K562 (cell line): ENCODE measurements around the gene CELA3A. TPM values are rescaled to one million over a fixed set of nuclear protein-coding genes. Genes with fewer than 3 reads are reported as not detected.

Source experiments
- BMI1 ChIP-seq: fragments of 150-350 bp; IDR thresholded peaks from 2 replicates; pipeline ENCODE4 v1.6.1; 2014; ENCODE audit warnings: low read length
- CHD4 ChIP-seq: fragments of 200-600 bp; sonication (generic); IDR thresholded peaks from 3 replicates; pipeline ENCODE4 v1.6.1; 2012; ENCODE audit warnings: low read depth, mild to moderate bottlenecking, mixed read lengths, low read length, inconsistent platforms; ENCODE audit not compliant: insufficient read depth, insufficient replicate concordance, poor library complexity, severe bottlenecking
- ESRRA ChIP-seq: fragments of 450-650 bp; IDR thresholded peaks from 2 replicates; pipeline ENCODE4 v1.6.1; 2014; ENCODE audit warnings: low read depth, mild to moderate bottlenecking, moderate library complexity, borderline replicate concordance
- GTF2A2 ChIP-seq: IDR thresholded peaks from 2 replicates; pipeline ENCODE4 v1.6.1; 2016; ENCODE audit warnings: mild to moderate bottlenecking, missing genetic modification characterization, missing compliant biosample characterization
- HIVEP1 ChIP-seq: fragments of 250-450 bp; sonication (Bioruptor Pico); IDR thresholded peaks from 2 replicates; pipeline ENCODE4 v1.4.0; 2020; ENCODE audit warnings: mild to moderate bottlenecking
- MTF1 ChIP-seq: fragments of 250-450 bp; sonication (Bioruptor Pico); IDR thresholded peaks from 2 replicates; pipeline ENCODE4 v1.9.0; 2021; ENCODE audit warnings: moderate library complexity, mild to moderate bottlenecking, inconsistent platforms, borderline replicate concordance
- RBM22 ChIP-seq: fragments of 200-400 bp; formaldehyde crosslinking; IDR thresholded peaks from 2 replicates; pipeline ENCODE4 v1.6.1; 2018; ENCODE audit warnings: low read length, low read depth; ENCODE audit not compliant: poor library complexity, severe bottlenecking
- ZNF140 ChIP-seq: fragments of 250-450 bp; sonication (Bioruptor Pico); IDR thresholded peaks from 2 replicates; pipeline ENCODE4 v1.8.0; 2021; ENCODE audit warnings: moderate library complexity, mild to moderate bottlenecking, inconsistent platforms
- ZNF3 ChIP-seq: fragments of 250-450 bp; sonication (Bioruptor Pico); IDR thresholded peaks from 2 replicates; pipeline ENCODE4 v1.5.0; 2021; ENCODE audit warnings: mild to moderate bottlenecking, moderate library complexity
- polyA plus RNA-seq, 8 experiments: library from polyadenylated mRNA; depleted of rRNA in 4 of 8; stranded (reverse) in 5 of 8; unstranded in 3 of 8; fragments of >200 nt; fragmentation: Nextera tagmentation in 2 of 8; fragmentation: Illumina TruSeq in 1 of 8; extraction: Ambion mirVana in 2 of 8; extraction: Trizol in 1 of 8; gene quantifications; 2 replicates each; pipeline versions ENCODE4 v1.2.1 to v1.2.3, GENCODE V29; 2011 to 2014; ENCODE audit warnings: inconsistent platforms in 1 of 8, missing spikeins in 1 of 8
- total RNA-seq, 7 experiments: library from RNA; depleted of rRNA in 6 of 7; stranded (reverse); fragments of >200 nt in 6 of 7; fragmentation: Illumina TruSeq in 2 of 7; extraction: Trizol in 2 of 7; gene quantifications; 2 replicates each; pipeline versions ENCODE4 v1.2.1 to v1.2.3, GENCODE V29; 2011 to 2021; ENCODE audit warnings: low replicate concordance in 1 of 7
- TF ChIP-seq, protein P1 (sequence below): sonication (generic); formaldehyde crosslinking; IDR thresholded peaks from 2 replicates; pipeline ENCODE4 v1.8.1; 2023; ENCODE audit warnings: mild to moderate bottlenecking, missing genetic modification reagents
- TF ChIP-seq, protein P2 (sequence below): sonication (generic); IDR thresholded peaks from 2 replicates; pipeline ENCODE4 v1.6.1; 2016
- TF ChIP-seq, protein P3 (sequence below): sonication (generic); formaldehyde crosslinking; IDR thresholded peaks from 2 replicates; pipeline ENCODE4 v1.8.0; 2022; ENCODE audit warnings: mild to moderate bottlenecking, missing genetic modification reagents
- TF ChIP-seq, protein P4 (sequence below): fragments of 450-650 bp; formaldehyde crosslinking; IDR thresholded peaks from 2 replicates; pipeline ENCODE4 v1.4.0; 2020; ENCODE audit warnings: mild to moderate bottlenecking, moderate library complexity
- TF ChIP-seq, protein P5 (sequence below): sonication (generic); formaldehyde crosslinking; IDR thresholded peaks from 2 replicates; pipeline ENCODE4 v1.8.0; 2022; ENCODE audit warnings: mild to moderate bottlenecking, missing genetic modification reagents
- TF ChIP-seq, protein P6 (sequence below): fragments of 250-450 bp; sonication (Bioruptor Pico); IDR thresholded peaks from 2 replicates; pipeline ENCODE4 v1.4.0; 2020; ENCODE audit warnings: mild to moderate bottlenecking, moderate library complexity
- TF ChIP-seq, protein P7 (sequence below): fragments of 450-650 bp; IDR thresholded peaks from 2 replicates; pipeline ENCODE4 v1.6.1; 2016; ENCODE audit warnings: low read depth, mild to moderate bottlenecking, moderate library complexity

The CELA3A gene
- total and polyA plus RNA-seq, 9 of the 15 experiments (the other 6 are each of a cell fraction or from before 2014, with no cell fraction given): 5.4 TPM; not detected in 8

DNA sequence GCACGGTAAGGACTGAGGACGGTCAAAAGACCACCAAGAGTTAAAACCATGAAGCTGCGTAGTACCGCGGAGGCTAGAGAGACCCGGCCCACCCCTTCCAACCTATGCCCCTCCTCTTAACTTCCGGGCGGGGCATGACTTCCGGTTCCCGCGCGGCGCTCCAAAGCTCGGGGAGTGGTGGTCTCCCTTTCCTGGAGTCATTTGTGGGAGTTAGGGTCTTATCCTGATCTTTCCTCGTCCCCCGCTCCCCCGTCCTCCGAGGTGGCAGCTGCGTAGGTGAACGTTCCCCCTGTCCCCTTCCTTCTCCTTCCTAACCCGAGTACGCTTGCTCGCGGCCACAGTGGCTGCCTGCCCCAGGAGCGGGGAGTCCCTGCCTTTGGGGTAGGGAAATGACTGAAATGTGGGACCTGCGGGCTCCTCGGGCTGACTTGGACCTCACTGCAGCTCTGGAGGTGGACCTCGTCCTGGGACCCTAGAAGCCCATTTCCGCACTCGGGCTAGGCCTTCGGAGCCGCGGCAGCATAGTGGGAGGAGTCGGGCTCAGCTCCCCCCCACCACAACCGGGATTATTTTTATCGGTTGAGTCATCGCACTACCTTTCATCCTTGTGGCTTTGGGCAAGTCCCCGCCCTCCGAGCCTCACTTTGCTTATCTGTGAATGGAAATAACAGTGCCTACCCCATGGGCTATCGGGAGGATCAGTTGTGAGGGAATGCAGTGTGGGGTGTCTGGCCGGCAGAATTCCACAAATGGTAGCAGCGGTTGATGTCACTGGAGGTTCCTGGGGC, 24.1 kb downstream of the CELA3A start (continued):
- no peak for TF ChIP-seq BMI1
- TF ChIP-seq, protein P1, sequence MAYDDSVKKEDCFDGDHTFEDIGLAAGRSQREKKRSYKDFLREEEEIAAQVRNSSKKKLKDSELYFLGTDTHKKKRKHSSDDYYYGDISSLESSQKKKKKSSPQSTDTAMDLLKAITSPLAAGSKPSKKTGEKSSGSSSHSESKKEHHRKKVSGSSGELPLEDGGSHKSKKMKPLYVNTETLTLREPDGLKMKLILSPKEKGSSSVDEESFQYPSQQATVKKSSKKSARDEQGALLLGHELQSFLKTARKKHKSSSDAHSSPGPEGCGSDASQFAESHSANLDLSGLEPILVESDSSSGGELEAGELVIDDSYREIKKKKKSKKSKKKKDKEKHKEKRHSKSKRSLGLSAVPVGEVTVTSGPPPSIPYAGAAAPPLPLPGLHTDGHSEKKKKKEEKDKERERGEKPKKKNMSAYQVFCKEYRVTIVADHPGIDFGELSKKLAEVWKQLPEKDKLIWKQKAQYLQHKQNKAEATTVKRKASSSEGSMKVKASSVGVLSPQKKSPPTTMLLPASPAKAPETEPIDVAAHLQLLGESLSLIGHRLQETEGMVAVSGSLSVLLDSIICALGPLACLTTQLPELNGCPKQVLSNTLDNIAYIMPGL (CRISPR knock-in tag): peak; percentile 91
- TF ChIP-seq, protein P2, sequence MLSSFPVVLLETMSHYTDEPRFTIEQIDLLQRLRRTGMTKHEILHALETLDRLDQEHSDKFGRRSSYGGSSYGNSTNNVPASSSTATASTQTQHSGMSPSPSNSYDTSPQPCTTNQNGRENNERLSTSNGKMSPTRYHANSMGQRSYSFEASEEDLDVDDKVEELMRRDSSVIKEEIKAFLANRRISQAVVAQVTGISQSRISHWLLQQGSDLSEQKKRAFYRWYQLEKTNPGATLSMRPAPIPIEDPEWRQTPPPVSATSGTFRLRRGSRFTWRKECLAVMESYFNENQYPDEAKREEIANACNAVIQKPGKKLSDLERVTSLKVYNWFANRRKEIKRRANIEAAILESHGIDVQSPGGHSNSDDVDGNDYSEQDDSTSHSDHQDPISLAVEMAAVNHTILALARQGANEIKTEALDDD: peak; percentile 64; the same call in 1 of the 2 replicates
- TF ChIP-seq, protein P3, sequence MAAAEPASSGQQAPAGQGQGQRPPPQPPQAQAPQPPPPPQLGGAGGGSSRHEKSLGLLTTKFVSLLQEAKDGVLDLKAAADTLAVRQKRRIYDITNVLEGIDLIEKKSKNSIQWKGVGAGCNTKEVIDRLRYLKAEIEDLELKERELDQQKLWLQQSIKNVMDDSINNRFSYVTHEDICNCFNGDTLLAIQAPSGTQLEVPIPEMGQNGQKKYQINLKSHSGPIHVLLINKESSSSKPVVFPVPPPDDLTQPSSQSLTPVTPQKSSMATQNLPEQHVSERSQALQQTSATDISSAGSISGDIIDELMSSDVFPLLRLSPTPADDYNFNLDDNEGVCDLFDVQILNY (CRISPR knock-in tag): 0 out of 2 replicates have a peak, but pooled peaks have one; percentile 40
- no peak for TF ChIP-seq ZNF3 (CRISPR knock-in tag)
- TF ChIP-seq RBM22: peak; percentile 68
- TF ChIP-seq, protein P4, sequence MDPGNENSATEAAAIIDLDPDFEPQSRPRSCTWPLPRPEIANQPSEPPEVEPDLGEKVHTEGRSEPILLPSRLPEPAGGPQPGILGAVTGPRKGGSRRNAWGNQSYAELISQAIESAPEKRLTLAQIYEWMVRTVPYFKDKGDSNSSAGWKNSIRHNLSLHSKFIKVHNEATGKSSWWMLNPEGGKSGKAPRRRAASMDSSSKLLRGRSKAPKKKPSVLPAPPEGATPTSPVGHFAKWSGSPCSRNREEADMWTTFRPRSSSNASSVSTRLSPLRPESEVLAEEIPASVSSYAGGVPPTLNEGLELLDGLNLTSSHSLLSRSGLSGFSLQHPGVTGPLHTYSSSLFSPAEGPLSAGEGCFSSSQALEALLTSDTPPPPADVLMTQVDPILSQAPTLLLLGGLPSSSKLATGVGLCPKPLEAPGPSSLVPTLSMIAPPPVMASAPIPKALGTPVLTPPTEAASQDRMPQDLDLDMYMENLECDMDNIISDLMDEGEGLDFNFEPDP (CRISPR knock-in tag): peak; percentile 33; the same call in 1 of the 2 replicates
- TF ChIP-seq, protein P5, sequence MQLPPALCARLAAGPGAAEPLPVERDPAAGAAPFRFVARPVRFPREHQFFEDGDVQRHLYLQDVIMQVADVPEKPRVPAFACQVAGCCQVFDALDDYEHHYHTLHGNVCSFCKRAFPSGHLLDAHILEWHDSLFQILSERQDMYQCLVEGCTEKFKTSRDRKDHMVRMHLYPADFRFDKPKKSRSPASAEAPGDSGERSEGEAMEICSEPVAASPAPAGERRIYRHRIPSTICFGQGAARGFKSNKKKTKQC (CRISPR knock-in tag): peak; percentile 91
- TF ChIP-seq HIVEP1 (CRISPR knock-in tag): no peak
- TF ChIP-seq, protein P6, sequence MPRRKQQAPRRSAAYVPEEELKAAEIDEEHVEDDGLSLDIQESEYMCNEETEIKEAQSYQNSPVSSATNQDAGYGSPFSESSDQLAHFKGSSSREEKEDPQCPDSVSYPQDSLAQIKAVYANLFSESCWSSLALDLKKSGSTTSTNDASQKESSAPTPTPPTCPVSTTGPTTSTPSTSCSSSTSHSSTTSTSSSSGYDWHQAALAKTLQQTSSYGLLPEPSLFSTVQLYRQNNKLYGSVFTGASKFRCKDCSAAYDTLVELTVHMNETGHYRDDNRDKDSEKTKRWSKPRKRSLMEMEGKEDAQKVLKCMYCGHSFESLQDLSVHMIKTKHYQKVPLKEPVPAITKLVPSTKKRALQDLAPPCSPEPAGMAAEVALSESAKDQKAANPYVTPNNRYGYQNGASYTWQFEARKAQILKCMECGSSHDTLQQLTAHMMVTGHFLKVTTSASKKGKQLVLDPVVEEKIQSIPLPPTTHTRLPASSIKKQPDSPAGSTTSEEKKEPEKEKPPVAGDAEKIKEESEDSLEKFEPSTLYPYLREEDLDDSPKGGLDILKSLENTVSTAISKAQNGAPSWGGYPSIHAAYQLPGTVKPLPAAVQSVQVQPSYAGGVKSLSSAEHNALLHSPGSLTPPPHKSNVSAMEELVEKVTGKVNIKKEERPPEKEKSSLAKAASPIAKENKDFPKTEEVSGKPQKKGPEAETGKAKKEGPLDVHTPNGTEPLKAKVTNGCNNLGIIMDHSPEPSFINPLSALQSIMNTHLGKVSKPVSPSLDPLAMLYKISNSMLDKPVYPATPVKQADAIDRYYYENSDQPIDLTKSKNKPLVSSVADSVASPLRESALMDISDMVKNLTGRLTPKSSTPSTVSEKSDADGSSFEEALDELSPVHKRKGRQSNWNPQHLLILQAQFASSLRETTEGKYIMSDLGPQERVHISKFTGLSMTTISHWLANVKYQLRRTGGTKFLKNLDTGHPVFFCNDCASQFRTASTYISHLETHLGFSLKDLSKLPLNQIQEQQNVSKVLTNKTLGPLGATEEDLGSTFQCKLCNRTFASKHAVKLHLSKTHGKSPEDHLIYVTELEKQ (CRISPR knock-in tag): no peak
- TF ChIP-seq, protein P7, sequence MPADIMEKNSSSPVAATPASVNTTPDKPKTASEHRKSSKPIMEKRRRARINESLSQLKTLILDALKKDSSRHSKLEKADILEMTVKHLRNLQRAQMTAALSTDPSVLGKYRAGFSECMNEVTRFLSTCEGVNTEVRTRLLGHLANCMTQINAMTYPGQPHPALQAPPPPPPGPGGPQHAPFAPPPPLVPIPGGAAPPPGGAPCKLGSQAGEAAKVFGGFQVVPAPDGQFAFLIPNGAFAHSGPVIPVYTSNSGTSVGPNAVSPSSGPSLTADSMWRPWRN: peak; percentile 56; the same call in 1 of the 2 replicates
- TF ChIP-seq CHD4: no peak
- no peak for TF ChIP-seq MTF1
- TF ChIP-seq GTF2A2 (tag): peak; percentile 17; the same call in 1 of the 2 replicates
- no peak for TF ChIP-seq ZNF140
- peak; percentile 87; the same call in 1 of the 2 replicates for TF ChIP-seq ESRRA
